Panc1 (cell line): Measurements from ENCODE around the gene IFT27.

ENCODE experiments used
- POLR2AphosphoS5 ChIP-seq: IDR thresholded peaks from 2 replicates; pipeline ENCODE4 v1.6.1; 2012; ENCODE audit warnings: mild to moderate bottlenecking, low read depth, low read length, moderate library complexity
- TCF7L2 ChIP-seq: IDR thresholded peaks from 2 replicates; pipeline ENCODE4 v1.6.1; 2011; ENCODE audit warnings: mild to moderate bottlenecking, low read depth, low read length, inconsistent platforms
- TF ChIP-seq, protein P1 (sequence below): fragments of 450-650 bp; IDR thresholded peaks from 2 replicates; pipeline ENCODE4 v1.5.1; 2017; ENCODE audit warnings: mild to moderate bottlenecking

DNA sequence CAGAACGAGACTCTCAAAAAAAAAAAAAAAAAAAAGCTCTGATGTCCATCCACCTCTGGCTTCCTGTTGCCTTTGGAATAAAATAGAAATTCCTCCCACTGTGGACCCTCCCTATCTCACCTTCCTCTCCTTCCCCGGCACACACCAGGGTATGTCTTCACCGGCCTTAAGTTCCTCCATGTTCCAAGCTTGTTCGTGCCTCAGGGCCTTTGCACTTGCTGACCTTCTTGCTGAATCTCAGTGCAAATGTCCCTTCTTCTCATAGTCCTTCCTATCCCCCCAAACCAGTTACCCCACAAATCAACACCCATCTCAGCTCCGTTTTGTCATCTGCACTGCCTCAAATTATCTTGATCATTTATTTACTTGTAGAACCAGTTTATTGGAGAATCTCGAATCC is 20.6 kb downstream of the IFT27 start:
- TF ChIP-seq POLR2AphosphoS5 = no peak
- TF ChIP-seq, protein P1, sequence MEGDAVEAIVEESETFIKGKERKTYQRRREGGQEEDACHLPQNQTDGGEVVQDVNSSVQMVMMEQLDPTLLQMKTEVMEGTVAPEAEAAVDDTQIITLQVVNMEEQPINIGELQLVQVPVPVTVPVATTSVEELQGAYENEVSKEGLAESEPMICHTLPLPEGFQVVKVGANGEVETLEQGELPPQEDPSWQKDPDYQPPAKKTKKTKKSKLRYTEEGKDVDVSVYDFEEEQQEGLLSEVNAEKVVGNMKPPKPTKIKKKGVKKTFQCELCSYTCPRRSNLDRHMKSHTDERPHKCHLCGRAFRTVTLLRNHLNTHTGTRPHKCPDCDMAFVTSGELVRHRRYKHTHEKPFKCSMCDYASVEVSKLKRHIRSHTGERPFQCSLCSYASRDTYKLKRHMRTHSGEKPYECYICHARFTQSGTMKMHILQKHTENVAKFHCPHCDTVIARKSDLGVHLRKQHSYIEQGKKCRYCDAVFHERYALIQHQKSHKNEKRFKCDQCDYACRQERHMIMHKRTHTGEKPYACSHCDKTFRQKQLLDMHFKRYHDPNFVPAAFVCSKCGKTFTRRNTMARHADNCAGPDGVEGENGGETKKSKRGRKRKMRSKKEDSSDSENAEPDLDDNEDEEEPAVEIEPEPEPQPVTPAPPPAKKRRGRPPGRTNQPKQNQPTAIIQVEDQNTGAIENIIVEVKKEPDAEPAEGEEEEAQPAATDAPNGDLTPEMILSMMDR = no peak
- TF ChIP-seq TCF7L2 = no peak
